GM23338 (cell line): ENCODE measurements around the gene CDHR5. TPM values are rescaled to one million over a fixed set of nuclear protein-coding genes. Genes with fewer than 3 reads are reported as not detected.

ENCODE experiments used
- ATAC-seq: fragments of 200-7000 bp; cut with Tn5 transposase; 3 replicates; pipeline ENCODE4 v1.9.1; 2020
- DNase-seq: peaks from one replicate; pipeline ENCODE4 v3.0.0-alpha.2; 2015; ENCODE audit warnings: low spot score
- H2AFZ ChIP-seq: fragments of 200-600 bp; sonication (generic); 2 replicates; pipeline ENCODE4 v1.8.0; 2016; ENCODE audit warnings: antibody characterized with exemption, mild to moderate bottlenecking, moderate library complexity
- H3F3A ChIP-seq: fragments of 200-600 bp; sonication (generic); replicated peaks from 2 replicates; pipeline ENCODE4 v1.8.0; 2017; ENCODE audit warnings: antibody characterized with exemption, mixed run types, low read depth
- H3K27ac ChIP-seq: fragments of 200-600 bp; sonication (generic); 2 replicates; pipeline ENCODE4 v1.6.1; 2016; ENCODE audit warnings: low read depth
- H3K27me3 ChIP-seq: fragments of 200-600 bp; sonication (generic); 2 replicates; pipeline ENCODE4 v1.8.0; 2016; ENCODE audit warnings: mild to moderate bottlenecking, mixed run types, moderate library complexity; ENCODE audit not compliant: insufficient read depth
- H3K36me3 ChIP-seq: fragments of 200-600 bp; sonication (generic); 2 replicates; pipeline ENCODE4 v1.8.0; 2016; ENCODE audit warnings: mild to moderate bottlenecking; ENCODE audit not compliant: insufficient read depth
- H3K4me1 ChIP-seq: fragments of 200-600 bp; sonication (generic); 2 replicates; pipeline ENCODE4 v1.8.0; 2016; ENCODE audit warnings: mild to moderate bottlenecking, moderate library complexity; ENCODE audit not compliant: insufficient read depth
- H3K4me2 ChIP-seq: fragments of 200-600 bp; sonication (generic); 2 replicates; pipeline ENCODE4 v1.7.1; 2017; ENCODE audit warnings: mixed run types
- H3K4me3 ChIP-seq: fragments of 200-600 bp; sonication (generic); 2 replicates; pipeline ENCODE4 v1.6.1; 2016; ENCODE audit warnings: mixed run types
- H3K79me2 ChIP-seq: fragments of 200-600 bp; sonication (generic); replicated peaks from 2 replicates; pipeline ENCODE4 v1.8.0; 2017; ENCODE audit warnings: mild to moderate bottlenecking; ENCODE audit not compliant: insufficient read depth
- H3K9me2 ChIP-seq: fragments of 200-600 bp; sonication (generic); 2 replicates; pipeline ENCODE4 v1.8.0; 2017; ENCODE audit not compliant: insufficient read depth
- H4K20me1 ChIP-seq: fragments of 200-600 bp; sonication (generic); replicated peaks from 2 replicates; pipeline ENCODE4 v1.8.0; 2017; ENCODE audit warnings: mild to moderate bottlenecking; ENCODE audit not compliant: insufficient read depth
- H3K27ac Mint-ChIP-seq: 2 replicates; pipeline ENCODE4 v1.8.0; 2020; ENCODE audit warnings: inconsistent platforms, mild to moderate bottlenecking, moderate library complexity, mixed read lengths
- H3K27me3 Mint-ChIP-seq: 3 replicates; pipeline ENCODE4 v1.8.0; 2022; ENCODE audit warnings: low read depth, mild to moderate bottlenecking, moderate library complexity, mixed read lengths, inconsistent platforms; ENCODE audit not compliant: insufficient read depth, poor library complexity
- H3K36me3 Mint-ChIP-seq: 3 replicates; pipeline ENCODE4 v1.8.0; 2021; ENCODE audit warnings: low read depth, mild to moderate bottlenecking, inconsistent platforms, moderate library complexity, mixed read lengths
- H3K4me1 Mint-ChIP-seq: 3 replicates; pipeline ENCODE4 v1.8.0; 2020; ENCODE audit warnings: mild to moderate bottlenecking, inconsistent platforms, mixed read lengths
- H3K4me3 Mint-ChIP-seq: 3 replicates; pipeline ENCODE4 v1.8.0; 2021; ENCODE audit warnings: moderate library complexity, mild to moderate bottlenecking, inconsistent platforms, mixed read lengths
- H3K9me3 Mint-ChIP-seq: 3 replicates; pipeline ENCODE4 v1.8.0; 2020; ENCODE audit warnings: moderate library complexity, mild to moderate bottlenecking, inconsistent platforms, mixed read lengths
- CREB1 ChIP-seq: fragments of 250-450 bp; sonication (Bioruptor Pico); IDR thresholded peaks from 2 replicates; pipeline ENCODE4 v1.5.0; 2020; ENCODE audit warnings: low read depth, mild to moderate bottlenecking, moderate library complexity
- CTCF ChIP-seq, 2 experiments: fragments of 200-600 bp in 1 of 2; sonication (generic) in 1 of 2; conservative IDR thresholded peaks; 2 replicates each; pipeline versions ENCODE4 v1.5.1 to v1.6.1; 2016 to 2017; ENCODE audit warnings: antibody characterized with exemption in 2 of 2, low read depth in 2 of 2, mild to moderate bottlenecking in 2 of 2, moderate library complexity in 1 of 2
- ETS1 ChIP-seq: IDR thresholded peaks from 2 replicates; pipeline ENCODE4 v1.6.1; 2016; ENCODE audit warnings: antibody characterized with exemption
- EZH2 ChIP-seq: fragments of 200-600 bp; sonication (generic); IDR thresholded peaks from one replicate; pipeline ENCODE4 v1.8.0; 2017; ENCODE audit warnings: antibody characterized with exemption, mild to moderate bottlenecking, low read depth; ENCODE audit not compliant: unreplicated experiment
- EZH2phosphoT487 ChIP-seq: fragments of 200-600 bp; sonication (generic); IDR thresholded peaks from one replicate; pipeline ENCODE4 v1.8.1; 2018; ENCODE audit warnings: antibody characterized with exemption; ENCODE audit not compliant: unreplicated experiment
- JUNB ChIP-seq: IDR thresholded peaks from one replicate; pipeline ENCODE4 v1.6.1; 2016; ENCODE audit warnings: antibody characterized with exemption; ENCODE audit not compliant: unreplicated experiment
- NANOG ChIP-seq: IDR thresholded peaks from 2 replicates; pipeline ENCODE4 v1.6.1; 2016; ENCODE audit warnings: antibody characterized with exemption, borderline replicate concordance
- POLR2AphosphoS5 ChIP-seq: IDR thresholded peaks from 2 replicates; pipeline ENCODE4 v1.6.1; 2016; ENCODE audit warnings: antibody characterized with exemption, low read depth
- REST ChIP-seq: IDR thresholded peaks from one replicate; pipeline ENCODE4 v1.6.1; 2018; ENCODE audit warnings: antibody characterized with exemption; ENCODE audit not compliant: unreplicated experiment
- STAT1 ChIP-seq: IDR thresholded peaks from one replicate; pipeline ENCODE4 v1.6.1; 2016; ENCODE audit warnings: antibody characterized with exemption; ENCODE audit not compliant: unreplicated experiment
- ZNF114 ChIP-seq: fragments of 250-450 bp; sonication (Bioruptor Pico); IDR thresholded peaks from 2 replicates; pipeline ENCODE4 v1.5.0; 2020; ENCODE audit warnings: mild to moderate bottlenecking, moderate library complexity
- ZNF331 ChIP-seq: fragments of 250-450 bp; sonication (Bioruptor Pico); IDR thresholded peaks from 2 replicates; pipeline ENCODE4 v1.5.0; 2020; ENCODE audit warnings: low read depth, mild to moderate bottlenecking, moderate library complexity
- ZNF462 ChIP-seq: fragments of 250-450 bp; sonication (Bioruptor Pico); IDR thresholded peaks from 2 replicates; pipeline ENCODE4 v1.5.0; 2020; ENCODE audit warnings: mild to moderate bottlenecking, moderate library complexity
- polyA plus RNA-seq: library from polyadenylated mRNA; unstranded; fragments of >200 nt; fragmentation: Nextera tagmentation; extraction: Ambion mirVana; gene quantifications from 2 replicates; pipeline ENCODE4 v1.2.1, GENCODE V29; 2016
- total RNA-seq: library from RNA; depleted of rRNA; stranded (reverse); fragments of >200 nt; shearing (Covaris generic); gene quantifications from 2 replicates; pipeline ENCODE4 v1.2.3, GENCODE V29; 2014

The CDHR5 gene
- total and polyA plus RNA-seq, 2 experiments from 2014 or later = not detected

- Histone ChIP-seq H2AFZ (no peak overlapping the region), H3K4me3 (0 out of 2 replicates have a peak overlapping the region, but pooled peaks have one; percentile 40), H3K27ac (no peak overlapping the region), H3K4me1 (peaks cover 11% of the 10 kb centered on the region; the same call in 1 of the 2 replicates), H3K36me3 (no peaks in the 10 kb centered on the region), H3K4me2 (peak overlapping the region; percentile 72; the same call in 1 of the 2 replicates), H3K9me2 (no peaks in the 10 kb centered on the region), H4K20me1 (peaks cover 18% of the 10 kb centered on the region; the same call in 1 of the 2 replicates), H3K27me3 (no peaks in the 10 kb centered on the region), H3K79me2 (no peaks in the 10 kb centered on the region), H3F3A (peaks cover 36% of the 10 kb centered on the region)
- Mint-ChIP-seq H3K4me1 (peaks cover 5% of the 10 kb centered on the region), H3K4me3 (no peak overlapping the region), H3K27me3 (peaks cover 11% of the 10 kb centered on the region), H3K9me3 (no peaks in the 10 kb centered on the region), H3K27ac (no peak overlapping the region), H3K36me3 (peaks cover 26% of the 10 kb centered on the region)
- peak; percentile 89 for DNase-seq
- ATAC-seq = peak; percentile 33
- TF ChIP-seq CREB1 (CRISPR knock-in tag) (no peak), CTCF (conservative IDR thresholded peaks at IDR 0.05; ENCODE audit: low read depth in 2 of 2) (no peak), EZH2 (no peak), REST (no peak), JUNB (no peak), ETS1 (no peak), EZH2phosphoT487 (no peak), POLR2AphosphoS5 (no peak), ZNF331 (CRISPR knock-in tag) (no peak), ZNF462 (no peak), STAT1 (no peak), NANOG (no peak), ZNF114 (CRISPR knock-in tag) (no peak)
Measured at GRCh38 chr11:613369-613968, 11.3 kb downstream of the CDHR5 start.
